K562 (cell line): ENCODE results near the gene USP49. TPM values are rescaled to one million over a fixed set of nuclear protein-coding genes. Genes with fewer than 3 reads are reported as not detected.

ENCODE experiments used
- CHD4 ChIP-seq: fragments of 200-600 bp; sonication (generic); IDR thresholded peaks from 3 replicates; pipeline ENCODE4 v1.6.1; 2012; ENCODE audit warnings: low read depth, mild to moderate bottlenecking, mixed read lengths, low read length, inconsistent platforms; ENCODE audit not compliant: insufficient read depth, insufficient replicate concordance, poor library complexity, severe bottlenecking
- E2F6 ChIP-seq, 2 experiments: IDR thresholded peaks; 2 replicates each; pipeline ENCODE4 v1.6.1; 2011; ENCODE audit warnings: borderline replicate concordance in 1 of 2, control low read depth in 1 of 2, low read depth in 1 of 2, low read length in 1 of 2, mild to moderate bottlenecking in 1 of 2, mixed read lengths in 1 of 2, moderate library complexity in 1 of 2; ENCODE audit not compliant: insufficient read depth in 1 of 2, insufficient read length in 1 of 2, poor library complexity in 1 of 2, severe bottlenecking in 1 of 2; ENCODE audit errors: extremely low read depth in 1 of 2
- FOXP1 ChIP-seq: sonication (generic); formaldehyde crosslinking; IDR thresholded peaks from 2 replicates; pipeline ENCODE4 v1.8.0; 2022; ENCODE audit warnings: mild to moderate bottlenecking, missing genetic modification reagents
- GATA2 ChIP-seq: sonication (generic); formaldehyde crosslinking; IDR thresholded peaks from 2 replicates; pipeline ENCODE4 v1.4.0; 2020; ENCODE audit warnings: mild to moderate bottlenecking, missing genetic modification reagents
- HOMEZ ChIP-seq: fragments of 250-450 bp; sonication (Bioruptor Pico); IDR thresholded peaks from 2 replicates; pipeline ENCODE4 v1.4.0; 2020; ENCODE audit warnings: mild to moderate bottlenecking, moderate library complexity
- JUN ChIP-seq, 2 experiments: sonication (generic) in 1 of 2; formaldehyde crosslinking in 1 of 2; IDR thresholded peaks; 2 replicates each; pipeline versions ENCODE4 v1.6.1 to v1.8.0; 2012 to 2022; ENCODE audit warnings: borderline replicate concordance in 2 of 2, mild to moderate bottlenecking in 2 of 2, improper control_type of control experiment in 1 of 2, low read depth in 1 of 2, low read length in 1 of 2, missing genetic modification reagents in 1 of 2
- PKNOX1 ChIP-seq: fragments of 450-650 bp; IDR thresholded peaks from 2 replicates; pipeline ENCODE4 v1.6.1; 2016
- POU5F1 ChIP-seq: fragments of 150-350 bp; IDR thresholded peaks from 2 replicates; pipeline ENCODE4 v1.6.1; 2014; ENCODE audit warnings: borderline replicate concordance, low read length, low read depth, mild to moderate bottlenecking; ENCODE audit not compliant: partially characterized antibody
- SUPT5H ChIP-seq: fragments of 450-650 bp; IDR thresholded peaks from 2 replicates; pipeline ENCODE4 v1.6.1; 2016
- TOE1 ChIP-seq, 2 experiments: fragments of 450-650 bp in 1 of 2; sonication (generic) in 1 of 2; formaldehyde crosslinking in 1 of 2; IDR thresholded peaks; 2 replicates each; pipeline versions ENCODE4 v1.7.1 to v1.8.0; 2016 to 2022; ENCODE audit warnings: borderline replicate concordance in 2 of 2, mild to moderate bottlenecking in 2 of 2, antibody characterized with exemption in 1 of 2, inconsistent platforms in 1 of 2, low read depth in 1 of 2, missing genetic modification reagents in 1 of 2, moderate library complexity in 1 of 2
- U2AF1 ChIP-seq: fragments of 200-400 bp; formaldehyde crosslinking; optimal IDR thresholded peaks from 2 replicates; pipeline ENCODE3; 2017; ENCODE audit warnings: mild to moderate bottlenecking, low read depth, low read length, moderate library complexity
- ZNF740 ChIP-seq, 3 experiments: fragments of 200-800 bp in 1 of 3; sonication (Bioruptor generic) in 1 of 3; sonication (generic) in 1 of 3; formaldehyde crosslinking in 1 of 3; IDR thresholded peaks; 2 replicates each; pipeline versions ENCODE4 v1.6.1 to v1.8.0; 2016 to 2022; ENCODE audit warnings: mild to moderate bottlenecking in 2 of 3, missing compliant biosample characterization in 2 of 3, missing genetic modification characterization in 2 of 3, missing genetic modification reagents in 1 of 3
- polyA plus RNA-seq, 8 experiments: library from polyadenylated mRNA; depleted of rRNA in 4 of 8; stranded (reverse) in 5 of 8; unstranded in 3 of 8; fragments of >200 nt; fragmentation: Nextera tagmentation in 2 of 8; fragmentation: Illumina TruSeq in 1 of 8; extraction: Ambion mirVana in 2 of 8; extraction: Trizol in 1 of 8; gene quantifications; 2 replicates each; pipeline versions ENCODE4 v1.2.1 to v1.2.3, GENCODE V29; 2011 to 2014; ENCODE audit warnings: inconsistent platforms in 1 of 8, missing spikeins in 1 of 8
- total RNA-seq, 7 experiments: library from RNA; depleted of rRNA in 6 of 7; stranded (reverse); fragments of >200 nt in 6 of 7; fragmentation: Illumina TruSeq in 2 of 7; extraction: Trizol in 2 of 7; gene quantifications; 2 replicates each; pipeline versions ENCODE4 v1.2.1 to v1.2.3, GENCODE V29; 2011 to 2021; ENCODE audit warnings: low replicate concordance in 1 of 7
- TF ChIP-seq, protein P1 (sequence below), 2 experiments: fragments of 450-650 bp; IDR thresholded peaks; 2 replicates each; pipeline ENCODE4 v1.6.1; 2016
- TF ChIP-seq, protein P2 (sequence below): fragments of 450-650 bp; IDR thresholded peaks from 2 replicates; pipeline ENCODE4 v1.6.1; 2014; ENCODE audit warnings: low read depth, mild to moderate bottlenecking, moderate library complexity, borderline replicate concordance

The USP49 gene
- total and polyA plus RNA-seq, 9 of the 15 experiments (the other 6 are each of a cell fraction or from before 2014, with no cell fraction given): 1.0 to 9.9 (median 6.5) TPM

DNA sequence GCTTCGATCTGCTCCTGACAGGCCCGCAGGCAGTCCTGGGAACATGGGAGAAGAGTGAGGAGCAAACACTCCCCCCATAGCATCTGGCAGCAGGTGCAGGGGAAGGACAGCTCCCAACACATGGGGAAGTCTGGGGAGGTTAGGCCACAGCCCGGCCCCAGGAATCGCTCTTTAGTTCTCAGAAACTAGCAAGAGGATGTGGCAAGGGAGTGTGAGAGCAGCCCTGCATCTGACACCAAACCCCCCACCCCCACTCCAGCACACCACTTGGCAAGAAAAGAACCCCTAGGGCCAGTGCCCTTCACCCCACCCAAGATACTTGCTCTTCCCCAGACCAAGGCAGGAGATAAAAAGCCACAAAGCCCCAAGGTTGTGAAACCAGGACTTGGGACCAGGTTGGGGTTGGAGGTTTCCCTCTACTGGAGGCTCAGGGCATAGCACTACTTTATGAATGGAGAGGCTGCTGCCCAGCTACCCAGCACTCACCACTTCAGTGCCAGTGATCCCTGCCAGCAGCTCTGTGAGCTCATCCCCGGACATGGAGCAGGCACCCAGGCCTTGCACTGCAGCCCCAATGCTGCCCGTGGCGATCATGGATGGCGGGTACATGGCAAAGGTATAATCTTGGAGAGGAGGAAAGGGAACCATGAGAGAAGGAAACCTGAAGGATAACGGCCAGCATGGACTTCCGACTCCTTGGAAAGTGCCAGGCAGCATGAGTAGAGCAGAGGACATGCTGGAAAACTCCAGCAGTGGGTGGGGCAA, 41.1 kb upstream of the USP49 start (continued):
- TF ChIP-seq E2F6 (IDR thresholded peaks at IDR 0.05; ENCODE audit: borderline replicate concordance in 1 of 2, extremely low read depth in 1 of 2, insufficient read depth in 1 of 2, insufficient read length in 1 of 2, low read depth in 1 of 2, low read length in 1 of 2, poor library complexity in 1 of 2, severe bottlenecking in 1 of 2) (no peak), CHD4 (no peak), HOMEZ (CRISPR knock-in tag) (no peak), FOXP1 (CRISPR knock-in tag) (peak; percentile 84), U2AF1 (no peak), PKNOX1 (no peak), ZNF740 (CRISPR knock-in tag; IDR thresholded peaks at IDR 0.05) (peak; percentile 53), ZNF740 (tag; IDR thresholded peaks at IDR 0.05) (no peak), JUN (IDR thresholded peaks at IDR 0.05; ENCODE audit: borderline replicate concordance, low read depth, low read length) (no peak; the same call in 1 of the 2 replicates), JUN (CRISPR knock-in tag; IDR thresholded peaks at IDR 0.05; ENCODE audit: borderline replicate concordance) (peak; percentile 89; the same call in 1 of the 2 replicates), POU5F1 (no peak), TOE1 (IDR thresholded peaks at IDR 0.05; ENCODE audit: borderline replicate concordance) (no peak), TOE1 (CRISPR knock-in tag; IDR thresholded peaks at IDR 0.05; ENCODE audit: borderline replicate concordance, low read depth) (peak; percentile 92; the same call in 1 of the 2 replicates), GATA2 (peak; percentile 84), SUPT5H (peak; percentile 16)
- TF ChIP-seq, protein P1, sequence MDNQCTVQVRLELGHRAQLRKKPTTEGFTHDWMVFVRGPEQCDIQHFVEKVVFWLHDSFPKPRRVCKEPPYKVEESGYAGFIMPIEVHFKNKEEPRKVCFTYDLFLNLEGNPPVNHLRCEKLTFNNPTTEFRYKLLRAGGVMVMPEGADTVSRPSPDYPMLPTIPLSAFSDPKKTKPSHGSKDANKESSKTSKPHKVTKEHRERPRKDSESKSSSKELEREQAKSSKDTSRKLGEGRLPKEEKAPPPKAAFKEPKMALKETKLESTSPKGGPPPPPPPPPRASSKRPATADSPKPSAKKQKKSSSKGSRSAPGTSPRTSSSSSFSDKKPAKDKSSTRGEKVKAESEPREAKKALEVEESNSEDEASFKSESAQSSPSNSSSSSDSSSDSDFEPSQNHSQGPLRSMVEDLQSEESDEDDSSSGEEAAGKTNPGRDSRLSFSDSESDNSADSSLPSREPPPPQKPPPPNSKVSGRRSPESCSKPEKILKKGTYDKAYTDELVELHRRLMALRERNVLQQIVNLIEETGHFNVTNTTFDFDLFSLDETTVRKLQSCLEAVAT (IDR thresholded peaks at IDR 0.05): peak in 1 of 2 experiments; percentile 93; a peak in 2 of 4 replicates
- TF ChIP-seq, protein P2, sequence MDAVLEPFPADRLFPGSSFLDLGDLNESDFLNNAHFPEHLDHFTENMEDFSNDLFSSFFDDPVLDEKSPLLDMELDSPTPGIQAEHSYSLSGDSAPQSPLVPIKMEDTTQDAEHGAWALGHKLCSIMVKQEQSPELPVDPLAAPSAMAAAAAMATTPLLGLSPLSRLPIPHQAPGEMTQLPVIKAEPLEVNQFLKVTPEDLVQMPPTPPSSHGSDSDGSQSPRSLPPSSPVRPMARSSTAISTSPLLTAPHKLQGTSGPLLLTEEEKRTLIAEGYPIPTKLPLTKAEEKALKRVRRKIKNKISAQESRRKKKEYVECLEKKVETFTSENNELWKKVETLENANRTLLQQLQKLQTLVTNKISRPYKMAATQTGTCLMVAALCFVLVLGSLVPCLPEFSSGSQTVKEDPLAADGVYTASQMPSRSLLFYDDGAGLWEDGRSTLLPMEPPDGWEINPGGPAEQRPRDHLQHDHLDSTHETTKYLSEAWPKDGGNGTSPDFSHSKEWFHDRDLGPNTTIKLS: peak; percentile 43; the same call in 1 of the 2 replicates
